NT2/D1 (cell line): Measurements from ENCODE around the gene RDH13.

ENCODE experiments used
- SUZ12 ChIP-seq: IDR thresholded peaks from 2 replicates; pipeline ENCODE4 v1.6.1; 2011; ENCODE audit not compliant: insufficient read length, insufficient read depth; ENCODE audit errors: extremely low read depth
- YY1 ChIP-seq: IDR thresholded peaks from 2 replicates; pipeline ENCODE4 v1.6.1; 2011; ENCODE audit not compliant: insufficient read length, insufficient read depth
- ZNF274 ChIP-seq: IDR thresholded peaks from 2 replicates; pipeline ENCODE4 v1.6.1; 2011; ENCODE audit warnings: mild to moderate bottlenecking, low read depth, low read length

GRCh38 chr19:55056827-55057226 is 6.1 kb downstream of the RDH13 start:
- TF ChIP-seq YY1, result no peak
- TF ChIP-seq ZNF274, result no peak
- no peak for TF ChIP-seq SUZ12
